LNCaP clone FGC (cell line): ENCODE results near the gene S100PBP.

Experiments
- DNase-seq: peaks from one replicate; pipeline ENCODE4 v3.0.0-alpha.2; 2011; ENCODE audit warnings: low read depth
- H3K4me3 ChIP-seq: 2 replicates; pipeline ENCODE4 v1.5.1; 2011; ENCODE audit warnings: mild to moderate bottlenecking, low read depth, low read length, control low read depth
- CTCF ChIP-seq: IDR thresholded peaks from 2 replicates; pipeline ENCODE4 v1.5.1; 2012; ENCODE audit warnings: mild to moderate bottlenecking; ENCODE audit not compliant: control insufficient read depth, insufficient read depth; ENCODE audit errors: extremely low read depth

S100PBP gene

GRCh38 chr1:32861904-32862695 lies 44.6 kb downstream of the S100PBP start:
- no peak for DNase-seq
- no peak overlapping the region for H3K4me3 ChIP-seq
- TF ChIP-seq CTCF = no peak

- no peak for TF ChIP-seq CTCF
- DNase-seq = no peak
- no peak overlapping the region for H3K4me3 ChIP-seq
These were observed 45.9 kb downstream of the S100PBP start for GRCh38 chr1:32863218-32863880.

GRCh38 chr1:32863881-32864245 lies 46.4 kb downstream of the S100PBP start:
- DNase-seq = no peak
- H3K4me3 ChIP-seq = no peak overlapping the region
- TF ChIP-seq CTCF = no peak

GRCh38 chr1:32864375-32865019 lies 47.0 kb downstream of the S100PBP start:
- TF ChIP-seq CTCF = no peak
- DNase-seq = no peak
- H3K4me3 ChIP-seq = no peak overlapping the region

GRCh38 chr1:32865639-32866405 lies 48.4 kb downstream of the S100PBP start:
- TF ChIP-seq CTCF = no peak
- DNase-seq = no peak
- H3K4me3 ChIP-seq = no peak overlapping the region

GRCh38 chr1:32867151-32867550 lies 49.7 kb downstream of the S100PBP start:
- no peak for TF ChIP-seq CTCF
- DNase-seq = no peak
- no peak overlapping the region for H3K4me3 ChIP-seq
